Peyer's patch (tissue), 4 donors: ENCODE measurements around the gene IL17RB. TPM values are rescaled to one million over a fixed set of nuclear protein-coding genes. Genes with fewer than 3 reads are reported as not detected.

Experiments used
- DNase-seq, 3 donors: peaks; one replicate each; pipeline ENCODE4 v3.0.0-alpha.2; 2017 to 2019
- H3K27ac ChIP-seq, 4 donors: fragments of 200-600 bp; sonication (generic); one replicate each; pipeline ENCODE4 v1.5.1; 2016 to 2019
- H3K27me3 ChIP-seq, 2 donors: fragments of 200-600 bp; sonication (generic); one replicate each; pipeline ENCODE4 v1.5.1; 2019
- H3K36me3 ChIP-seq, 3 donors: fragments of 200-600 bp; sonication (generic); one replicate each; pipeline ENCODE4 v1.5.1; 2016 to 2019
- H3K4me1 ChIP-seq, 4 donors: fragments of 200-600 bp; sonication (generic); one replicate each; pipeline ENCODE4 v1.5.1; 2016 to 2019
- H3K4me3 ChIP-seq, 4 donors: fragments of 200-600 bp; sonication (generic); 1 replicate in 3 of 4; 2 replicates in 1 of 4; pipeline ENCODE4 v1.5.1; 2016 to 2019; ENCODE audit warnings: mild to moderate bottlenecking in 1 of 4
- H3K9me3 ChIP-seq, 4 donors: fragments of 200-600 bp; sonication (generic); one replicate each; pipeline ENCODE4 v1.5.1; 2016 to 2019; ENCODE audit warnings: mild to moderate bottlenecking in 1 of 4
- CTCF ChIP-seq, 6 experiments: fragments of 450-650 bp in 4 of 6; fragments of 200-600 bp in 2 of 6; sonication (generic) in 1 of 6; IDR thresholded peaks; one replicate each; pipeline ENCODE4 v1.5.1; 2017 to 2019; ENCODE audit warnings: antibody characterized with exemption in 6 of 6, mild to moderate bottlenecking in 3 of 6, moderate library complexity in 1 of 6
- POLR2A ChIP-seq, 2 donors: fragments of 450-650 bp; IDR thresholded peaks; one replicate each; pipeline ENCODE4 v1.5.1; 2017; ENCODE audit warnings: antibody characterized with exemption in 2 of 2, mild to moderate bottlenecking in 2 of 2, moderate library complexity in 2 of 2
- total RNA-seq, 4 donors: library from RNA; depleted of rRNA; stranded (reverse); fragments of >200 nt; gene quantifications; one replicate each; pipeline ENCODE4 v1.1.0, GENCODE V29; 2016

The IL17RB gene
- total RNA-seq, 4 donors from 2014 or later, result 18.2 to 38.5 (median 32.4) TPM

GRCh38 chr3:53815067-53815466 lies 31.3 kb upstream of the IL17RB start:
- H3K36me3 ChIP-seq, result peaks cover 0 to 29% (median 0%) of the 10 kb centered on the region in 3 donors
- H3K9me3 ChIP-seq, result no peaks in the 10 kb centered on the region
- no peak for TF ChIP-seq POLR2A (IDR thresholded peaks at IDR 0.05)
- TF ChIP-seq CTCF (IDR thresholded peaks at IDR 0.05), result no peak
- H3K27me3 ChIP-seq, result no peaks in the 10 kb centered on the region
- no peak overlapping the region for H3K27ac ChIP-seq
- H3K4me3 ChIP-seq, result no peak overlapping the region
- H3K4me1 ChIP-seq, result no peaks in the 10 kb centered on the region
- no peak for DNase-seq

GRCh38 chr3:53815651-53816050 lies 30.7 kb upstream of the IL17RB start:
- H3K9me3 ChIP-seq, result no peaks in the 10 kb centered on the region
- H3K4me3 ChIP-seq, result no peak overlapping the region
- TF ChIP-seq CTCF (IDR thresholded peaks at IDR 0.05), result no peak
- no peak for TF ChIP-seq POLR2A (IDR thresholded peaks at IDR 0.05)
- H3K27me3 ChIP-seq, result no peaks in the 10 kb centered on the region
- peaks cover 0 to 35% (median 0%) of the 10 kb centered on the region in 3 donors for H3K36me3 ChIP-seq
- H3K4me1 ChIP-seq, result no peaks in the 10 kb centered on the region
- no peak overlapping the region for H3K27ac ChIP-seq
- DNase-seq, result no peak

GRCh38 chr3:53816425-53816824 lies 29.9 kb upstream of the IL17RB start:
- H3K4me3 ChIP-seq, result no peak overlapping the region
- TF ChIP-seq POLR2A (IDR thresholded peaks at IDR 0.05), result no peak
- TF ChIP-seq CTCF (IDR thresholded peaks at IDR 0.05), result no peak
- peaks cover 0 to 41% (median 0%) of the 10 kb centered on the region in 3 donors for H3K36me3 ChIP-seq
- H3K27ac ChIP-seq, result no peak overlapping the region
- no peaks in the 10 kb centered on the region for H3K27me3 ChIP-seq
- H3K4me1 ChIP-seq, result no peaks in the 10 kb centered on the region
- H3K9me3 ChIP-seq, result no peaks in the 10 kb centered on the region
- no peak for DNase-seq

- Histone ChIP-seq H3K4me3 (no peak overlapping the region), H3K27me3 (no peaks in the 10 kb centered on the region), H3K36me3 (peaks cover 0 to 41% (median 0%) of the 10 kb centered on the region in 3 donors), H3K4me1 (no peaks in the 10 kb centered on the region), H3K9me3 (no peaks in the 10 kb centered on the region), H3K27ac (no peak overlapping the region)
- TF ChIP-seq CTCF (IDR thresholded peaks at IDR 0.05), result no peak
- no peak for TF ChIP-seq POLR2A (IDR thresholded peaks at IDR 0.05)
- DNase-seq, result no peak
Observed at GRCh38 chr3:53817211-53817610, 29.2 kb upstream of the IL17RB start.

- H3K36me3 ChIP-seq, result peaks cover 0 to 47% (median 0%) of the 10 kb centered on the region in 3 donors
- no peaks in the 10 kb centered on the region for H3K27me3 ChIP-seq
- H3K27ac ChIP-seq, result no peak overlapping the region
- H3K4me1 ChIP-seq, result no peaks in the 10 kb centered on the region
- H3K9me3 ChIP-seq, result no peaks in the 10 kb centered on the region
- H3K4me3 ChIP-seq, result no peak overlapping the region
- no peak for TF ChIP-seq POLR2A (IDR thresholded peaks at IDR 0.05)
- TF ChIP-seq CTCF (IDR thresholded peaks at IDR 0.05), result no peak
- no peak for DNase-seq
Observed at GRCh38 chr3:53817809-53818208, 28.6 kb upstream of the IL17RB start.
